Duodenal mucosa (tissue), 2 donors: ENCODE measurements around the gene RGPD8.

Experiments used
- H3K27ac ChIP-seq: one replicate; pipeline ENCODE4 v1.7.0; 2013; ENCODE audit warnings: low read depth, low read length
- H3K27me3 ChIP-seq, 2 donors: one replicate each; pipeline ENCODE4 v1.7.0; 2013; ENCODE audit warnings: low read length in 2 of 2, control low read depth in 1 of 2; ENCODE audit not compliant: insufficient read depth in 2 of 2, control insufficient read depth in 1 of 2
- H3K36me3 ChIP-seq, 2 donors: one replicate each; pipeline ENCODE4 v1.7.0; 2013; ENCODE audit warnings: low read length in 2 of 2, control low read depth in 1 of 2; ENCODE audit not compliant: insufficient read depth in 2 of 2, control insufficient read depth in 1 of 2
- H3K4me1 ChIP-seq, 2 donors: one replicate each; pipeline ENCODE4 v1.7.0; 2013; ENCODE audit warnings: low read length in 2 of 2, control low read depth in 1 of 2; ENCODE audit not compliant: insufficient read depth in 2 of 2, control insufficient read depth in 1 of 2
- H3K4me3 ChIP-seq, 2 donors: one replicate each; pipeline ENCODE4 v1.7.0; 2013; ENCODE audit warnings: low read length in 2 of 2, low read depth in 1 of 2
- H3K9ac ChIP-seq, 2 donors: one replicate each; pipeline ENCODE4 v1.7.0; 2013; ENCODE audit warnings: low read length in 2 of 2, low read depth in 1 of 2
- H3K9me3 ChIP-seq, 2 donors: one replicate each; pipeline ENCODE4 v1.7.0; 2013; ENCODE audit warnings: low read length in 2 of 2, control low read depth in 1 of 2; ENCODE audit not compliant: control insufficient read depth in 1 of 2

The RGPD8 gene

DNA sequence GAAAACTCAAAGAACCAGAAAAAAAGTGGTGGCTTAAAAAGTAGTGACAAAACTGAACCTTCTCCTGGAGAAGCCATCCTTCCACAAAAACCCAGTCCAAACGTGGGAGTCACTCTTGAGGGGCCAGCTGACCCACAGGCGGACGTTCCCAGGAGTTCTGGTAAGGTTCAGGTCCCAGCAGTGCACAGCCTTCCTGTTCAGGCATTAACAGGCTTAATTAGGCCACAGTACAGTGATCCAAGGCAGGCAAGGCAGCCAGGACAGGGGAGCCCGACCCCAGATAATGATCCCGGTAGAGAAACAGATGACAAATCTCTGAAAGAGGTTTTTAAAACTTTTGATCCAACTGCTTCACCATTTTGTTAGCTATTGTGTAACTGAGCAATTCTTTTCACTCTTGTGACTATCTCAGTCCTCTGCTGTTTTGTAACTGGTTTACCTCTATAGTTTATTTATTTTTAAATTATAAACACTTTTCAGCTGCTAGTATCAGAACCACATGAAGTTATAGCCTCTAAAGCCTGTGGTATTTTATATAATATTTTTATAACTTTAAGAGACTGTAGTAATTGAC is 101.2 kb downstream of the RGPD8 start:
- Histone ChIP-seq H3K9me3 (no peaks in the 10 kb centered on the region), H3K27ac (no peak overlapping the region), H3K9ac (no peak overlapping the region), H3K4me1 (no peaks in the 10 kb centered on the region), H3K27me3 (no peaks in the 10 kb centered on the region), H3K36me3 (peaks cover 5 to 7% of the 10 kb centered on the region in 2 donors), H3K4me3 (no peak overlapping the region)

- peaks cover 0 to 7% of the 10 kb centered on the region in 2 donors for H3K36me3 ChIP-seq
- H3K9ac ChIP-seq, result no peak overlapping the region
- no peak overlapping the region for H3K27ac ChIP-seq
- H3K27me3 ChIP-seq, result no peaks in the 10 kb centered on the region
- no peaks in the 10 kb centered on the region for H3K4me1 ChIP-seq
- H3K4me3 ChIP-seq, result no peak overlapping the region
- no peaks in the 10 kb centered on the region for H3K9me3 ChIP-seq
These were observed 110.5 kb downstream of the RGPD8 start for GRCh38 chr2:112322919-112323318.

GRCh38 chr2:112321375-112322320 is 111.8 kb downstream of the RGPD8 start:
- no peaks in the 10 kb centered on the region for H3K27me3 ChIP-seq
- no peak overlapping the region for H3K9ac ChIP-seq
- no peaks in the 10 kb centered on the region for H3K9me3 ChIP-seq
- H3K4me3 ChIP-seq, result no peak overlapping the region
- H3K4me1 ChIP-seq, result peaks cover 0 to 3% of the 10 kb centered on the region in 2 donors
- no peak overlapping the region for H3K27ac ChIP-seq
- H3K36me3 ChIP-seq, result peaks cover 0 to 5% of the 10 kb centered on the region in 2 donors
